Tibial nerve (tissue), 4 donors: ENCODE data around the gene EPX. TPM values are rescaled to one million over a fixed set of nuclear protein-coding genes. Genes with fewer than 3 reads are reported as not detected.
A peak's percentile ranks its signal among the peaks of the same experiment; 100 is the strongest.

ENCODE experiments used
- DNase-seq, 2 donors: peaks; one replicate each; pipeline ENCODE4 v3.0.0-alpha.2; 2019; ENCODE audit warnings: low spot score in 2 of 2
- H3K27ac ChIP-seq, 4 donors: fragments of 200-600 bp; sonication (generic) in 3 of 4; one replicate each; pipeline ENCODE4 v1.5.1; 2017 to 2019; ENCODE audit warnings: mild to moderate bottlenecking in 1 of 4
- H3K27me3 ChIP-seq, 2 donors: fragments of 200-600 bp; sonication (generic) in 1 of 2; one replicate each; pipeline versions ENCODE4 v1.5.1 to v1.6.0; 2017 to 2019
- H3K36me3 ChIP-seq, 3 donors: fragments of 200-600 bp; sonication (generic); one replicate each; pipeline ENCODE4 v1.5.1; 2018 to 2019
- H3K4me1 ChIP-seq, 4 donors: fragments of 200-600 bp; sonication (generic) in 3 of 4; one replicate each; pipeline ENCODE4 v1.5.1; 2017 to 2019
- H3K4me3 ChIP-seq, 4 donors: fragments of 200-600 bp; sonication (generic) in 3 of 4; one replicate each; pipeline ENCODE4 v1.5.1; 2017 to 2019; ENCODE audit warnings: mild to moderate bottlenecking in 1 of 4, moderate library complexity in 1 of 4
- H3K9me3 ChIP-seq, 4 donors: fragments of 200-600 bp; sonication (generic) in 3 of 4; one replicate each; pipeline ENCODE4 v1.5.1; 2017 to 2019
- CTCF ChIP-seq, 5 experiments: fragments of 200-600 bp in 3 of 5; fragments of 450-650 bp in 2 of 5; sonication (generic) in 3 of 5; IDR thresholded peaks; one replicate each; pipeline ENCODE4 v1.5.1; 2016 to 2019; ENCODE audit warnings: antibody characterized with exemption in 5 of 5, mild to moderate bottlenecking in 3 of 5, moderate library complexity in 2 of 5
- EP300 ChIP-seq, 2 donors: sonication (generic); formaldehyde crosslinking; IDR thresholded peaks; one replicate each; pipeline ENCODE4 v1.6.1; 2017; ENCODE audit warnings: antibody characterized with exemption in 2 of 2, mild to moderate bottlenecking in 1 of 2
- POLR2A ChIP-seq, 2 donors: fragments of 450-650 bp; IDR thresholded peaks; one replicate each; pipeline ENCODE4 v1.6.1; 2017; ENCODE audit warnings: antibody characterized with exemption in 2 of 2, mild to moderate bottlenecking in 2 of 2, moderate library complexity in 2 of 2
- WGBS, 2 donors: methylation state at CpG; one replicate each; pipeline ENCODE4 v1.1.5; 2018; 5-methylcytosine and 5-hydroxymethylcytosine counted together
- total RNA-seq, 4 donors: library from RNA; depleted of rRNA; stranded (reverse); fragments of >200 nt; gene quantifications; one replicate each; pipeline ENCODE4 v1.1.0, GENCODE V29; 2016

The EPX gene
- total RNA-seq, 4 donors from 2014 or later: not detected

- Histone ChIP-seq H3K9me3 (no peaks in the 10 kb centered on the region), H3K36me3 (no peaks in the 10 kb centered on the region), H3K4me3 (no peak overlapping the region), H3K27ac (no peak overlapping the region), H3K27me3 (peaks cover 0 to 52% of the 10 kb centered on the region in 2 donors), H3K4me1 (peaks cover 0 to 14% (median 3%) of the 10 kb centered on the region in 4 donors)
- DNase-seq: no peak
- no peak for TF ChIP-seq CTCF (IDR thresholded peaks at IDR 0.05)
- no peak for TF ChIP-seq EP300 (IDR thresholded peaks at IDR 0.05)
- no peak for TF ChIP-seq POLR2A (IDR thresholded peaks at IDR 0.05)
- WGBS, 2 donors: 73 to 80% methylated on average over 9 to 13 of the region's 13 CpGs
These were observed 53.7 kb downstream of the EPX start for GRCh38 chr17:58246104-58246740.

- Histone ChIP-seq H3K27me3 (peaks cover 0 to 49% of the 10 kb centered on the region in 2 donors), H3K36me3 (no peaks in the 10 kb centered on the region), H3K4me3 (no peak overlapping the region), H3K4me1 (peaks cover 0 to 14% (median 3%) of the 10 kb centered on the region in 4 donors), H3K27ac (no peak overlapping the region), H3K9me3 (no peaks in the 10 kb centered on the region)
- 68 to 76% methylated on average over 1 of the region's 1 CpG for WGBS, 2 donors
- no peak for TF ChIP-seq EP300 (IDR thresholded peaks at IDR 0.05)
- no peak for TF ChIP-seq CTCF (IDR thresholded peaks at IDR 0.05)
- no peak for TF ChIP-seq POLR2A (IDR thresholded peaks at IDR 0.05)
- no peak for DNase-seq
These were observed 54.3 kb downstream of the EPX start for GRCh38 chr17:58246781-58247180.

GRCh38 chr17:58247511-58248363, 55.2 kb downstream of the EPX start:
- H3K27me3 ChIP-seq: peaks cover 0 to 46% of the 10 kb centered on the region in 2 donors
- H3K4me3 ChIP-seq: no peak overlapping the region
- WGBS, 2 donors: 71 to 78% methylated on average over 10 of the region's 10 CpGs
- TF ChIP-seq POLR2A (IDR thresholded peaks at IDR 0.05) (no peak), CTCF (IDR thresholded peaks at IDR 0.05) (no peak), EP300 (IDR thresholded peaks at IDR 0.05) (no peak)
- H3K9me3 ChIP-seq: no peaks in the 10 kb centered on the region
- no peaks in the 10 kb centered on the region for H3K36me3 ChIP-seq
- no peak overlapping the region for H3K27ac ChIP-seq
- no peak for DNase-seq
- H3K4me1 ChIP-seq: peaks cover 0 to 14% (median 3%) of the 10 kb centered on the region in 4 donors

- 13 to 36% methylated on average over 10 of the region's 10 CpGs for WGBS, 2 donors
- DNase-seq: no peak
- Histone ChIP-seq H3K27ac (no peak overlapping the region), H3K4me1 (peaks cover 0 to 14% (median 3%) of the 10 kb centered on the region in 4 donors), H3K4me3 (peak overlapping the region in 3 of 4 donors; percentile 54 to 65 (median 57)), H3K36me3 (no peaks in the 10 kb centered on the region), H3K27me3 (peaks cover 0 to 47% of the 10 kb centered on the region in 2 donors), H3K9me3 (no peaks in the 10 kb centered on the region)
- no peak for TF ChIP-seq EP300 (IDR thresholded peaks at IDR 0.05)
- no peak for TF ChIP-seq POLR2A (IDR thresholded peaks at IDR 0.05)
- TF ChIP-seq CTCF (IDR thresholded peaks at IDR 0.05): no peak
These were observed 56.4 kb downstream of the EPX start for GRCh38 chr17:58248955-58249269.
